ENCODE results near the gene ACSM6. TPM values are rescaled to one million over a fixed set of nuclear protein-coding genes. Genes with fewer than 3 reads are reported as not detected.

ACSM6 gene
- total RNA-seq, 5 donors from 2014 or later (not counting 1 experiment from before 2014, with no cell fraction given): not detected

DNA sequence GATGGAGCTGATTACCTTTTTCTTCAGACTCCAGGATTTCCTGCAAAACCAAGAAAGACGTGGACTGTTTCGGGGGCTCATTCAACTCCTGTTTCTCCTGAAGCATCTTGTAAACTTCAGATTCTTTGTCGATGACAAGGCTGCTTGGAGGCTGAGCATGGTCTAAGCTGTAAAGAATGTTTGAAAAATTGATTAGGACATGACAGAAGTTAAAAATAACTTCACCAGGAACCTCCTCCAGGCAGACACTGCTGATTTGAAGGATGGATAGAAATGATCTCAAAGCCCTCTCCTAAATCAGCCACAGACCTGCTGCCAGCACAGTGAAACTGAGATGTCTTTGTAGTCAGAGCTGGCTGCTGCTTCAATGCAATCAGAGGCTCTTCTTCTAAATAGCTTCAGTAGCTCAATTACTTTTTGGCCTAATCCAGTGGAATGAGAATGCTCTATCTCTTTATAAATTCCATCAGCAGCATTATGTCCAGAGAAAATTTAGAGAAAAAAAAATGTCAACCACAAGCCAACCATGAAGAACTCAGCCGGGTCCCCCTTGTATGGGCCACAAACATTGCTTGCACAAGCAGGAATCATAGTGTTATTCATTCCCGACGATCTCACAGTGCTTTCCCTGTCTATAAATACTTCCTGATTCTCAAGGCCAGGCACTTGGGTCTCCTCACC lies 53.3 kb downstream of the ACSM6 start:
- Mint-ChIP-seq H3K9me3 (no peaks in the 10 kb centered on the region), H3K27me3 (peaks cover 11 to 25% of the 10 kb centered on the region in 2 donors), H3K4me1 (no peaks in the 10 kb centered on the region), H3K27ac (no peak overlapping the region), H3K36me3 (no peaks in the 10 kb centered on the region), H3K4me3 (no peak overlapping the region)
- DNase-seq (no peak), ATAC-seq (replicated peaks in 1 of 4) (no peak)
- Histone ChIP-seq H3K27me3 (replicated peaks in 1 of 2; ENCODE audit: control insufficient read depth in 2 of 2, extremely low read depth in 1 of 2, insufficient read depth in 2 of 2, low read length in 1 of 2) (peaks cover 0 to 17% of the 10 kb centered on the region in 2 experiments), H3K4me1 (ENCODE audit: control insufficient read depth in 1 of 2, extremely low read depth in 1 of 2, insufficient read depth in 2 of 2, low read length in 2 of 2) (no peaks in the 10 kb centered on the region), H3K36me3 (ENCODE audit: control insufficient read depth in 2 of 2, extremely low read depth in 1 of 2, insufficient read depth in 1 of 2, low read length in 1 of 2) (no peaks in the 10 kb centered on the region), H3K4me3 (ENCODE audit: control insufficient read depth in 1 of 2, extremely low read depth in 1 of 2, low read length in 1 of 2) (no peak overlapping the region), H3K9me3 (no peaks in the 10 kb centered on the region), H3K27ac (ENCODE audit: low read length) (no peak overlapping the region)
- CTCF ChIA-PET: interaction anchor here (0.5 to 3.1 kb wide), 10 partner anchors 11 to 1926 kb away, joined by 3 to 33 read pairs (median 3); no protein-coding TSS in a partner anchor
- POLR2A ChIA-PET: no interaction called here
- 97% methylated on average over 5 of the region's 6 CpGs for WGBS (ENCODE audit: insufficient coverage)

DNA sequence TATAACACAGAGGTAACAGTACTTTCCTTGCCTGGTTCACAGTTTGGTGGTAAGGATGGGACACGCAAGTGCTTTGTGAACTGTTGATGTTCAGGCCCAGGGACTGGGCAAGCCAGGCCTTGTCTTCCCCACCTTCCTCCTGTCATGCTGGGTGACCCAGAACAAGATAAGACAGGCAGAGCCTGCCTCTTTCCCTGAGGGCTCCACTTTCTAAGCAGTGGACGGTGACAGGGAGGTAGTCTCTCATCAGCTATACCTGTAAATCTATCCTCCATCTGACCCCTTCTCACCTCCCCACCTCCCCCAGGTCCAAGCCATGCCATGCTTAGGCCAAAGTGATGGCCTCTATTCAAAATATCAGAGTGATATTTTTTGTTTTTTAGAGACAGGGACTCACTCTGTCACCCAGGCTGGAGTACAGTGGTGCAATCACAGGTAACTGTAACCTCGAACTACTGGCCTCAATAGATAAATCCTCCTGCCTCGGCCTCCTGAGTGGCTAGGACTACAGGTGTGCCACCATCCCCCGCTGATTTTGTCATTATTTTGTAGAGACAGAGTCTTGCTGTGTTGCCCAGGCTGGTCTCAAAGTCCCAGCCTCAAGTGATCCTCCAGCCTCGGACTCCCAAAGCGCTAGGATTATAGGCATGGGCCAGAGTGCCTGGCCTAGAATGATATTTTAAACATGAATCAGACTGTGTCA lies 54.0 kb downstream of the ACSM6 start:
- no peaks in the 10 kb centered on the region for H3K4me1 Mint-ChIP-seq
- no peaks in the 10 kb centered on the region for H3K36me3 ChIP-seq (ENCODE audit: control insufficient read depth in 2 of 2, extremely low read depth in 1 of 2, insufficient read depth in 1 of 2, low read length in 1 of 2)
- no peaks in the 10 kb centered on the region for H3K9me3 Mint-ChIP-seq
- H3K36me3 Mint-ChIP-seq: no peaks in the 10 kb centered on the region
- peaks cover 0 to 17% of the 10 kb centered on the region in 2 experiments for H3K27me3 ChIP-seq (replicated peaks in 1 of 2; ENCODE audit: control insufficient read depth in 2 of 2, extremely low read depth in 1 of 2, insufficient read depth in 2 of 2, low read length in 1 of 2)
- no peak overlapping the region for H3K4me3 ChIP-seq (ENCODE audit: control insufficient read depth in 1 of 2, extremely low read depth in 1 of 2, low read length in 1 of 2)
- no peak for ATAC-seq (replicated peaks in 1 of 4)
- H3K4me1 ChIP-seq (ENCODE audit: control insufficient read depth in 1 of 2, extremely low read depth in 1 of 2, insufficient read depth in 2 of 2, low read length in 2 of 2): no peaks in the 10 kb centered on the region
- 93% methylated on average over 3 of the region's 7 CpGs for WGBS (ENCODE audit: insufficient coverage)
- H3K9me3 ChIP-seq: no peaks in the 10 kb centered on the region
- ChIA-PET CTCF (interaction anchor here (0.7 to 3.1 kb wide), 4 partner anchors 28 to 116 kb away, joined by 3 to 33 read pairs (median 3); no protein-coding TSS in a partner anchor), POLR2A (no interaction called here)
- no peak for DNase-seq
- H3K27me3 Mint-ChIP-seq: peaks cover 11 to 32% of the 10 kb centered on the region in 2 donors
- no peak overlapping the region for H3K27ac ChIP-seq (ENCODE audit: low read length)
- no peak overlapping the region for H3K4me3 Mint-ChIP-seq
- H3K27ac Mint-ChIP-seq: no peak overlapping the region

DNA sequence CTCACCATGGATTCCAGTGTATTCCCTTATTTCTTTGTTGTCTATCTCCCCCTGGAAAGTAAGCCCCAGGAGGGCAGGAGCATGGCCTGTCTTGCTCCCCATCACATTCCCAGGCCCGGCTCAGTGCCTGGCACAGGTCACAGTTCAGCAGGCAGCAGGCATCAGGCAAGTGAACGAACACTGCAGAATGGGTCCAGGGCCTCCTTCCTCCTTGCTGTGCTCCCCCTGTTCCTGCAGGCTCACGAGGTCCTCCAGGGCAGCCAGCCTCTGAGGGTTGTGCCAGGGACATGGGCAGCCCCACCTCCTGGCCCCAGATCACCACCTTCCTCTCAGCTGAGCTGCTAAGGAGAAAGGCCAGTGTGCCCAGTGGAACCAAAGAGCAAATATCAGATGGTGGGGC lies 55.0 kb downstream of the ACSM6 start:
- Mint-ChIP-seq H3K27me3 (peaks cover 11 to 34% of the 10 kb centered on the region in 2 donors), H3K36me3 (no peaks in the 10 kb centered on the region), H3K4me3 (no peak overlapping the region), H3K9me3 (no peaks in the 10 kb centered on the region), H3K4me1 (no peaks in the 10 kb centered on the region), H3K27ac (no peak overlapping the region)
- Histone ChIP-seq H3K27ac (ENCODE audit: low read length) (no peak overlapping the region), H3K36me3 (ENCODE audit: control insufficient read depth in 2 of 2, extremely low read depth in 1 of 2, insufficient read depth in 1 of 2, low read length in 1 of 2) (no peaks in the 10 kb centered on the region), H3K9me3 (no peaks in the 10 kb centered on the region), H3K4me3 (ENCODE audit: control insufficient read depth in 1 of 2, extremely low read depth in 1 of 2, low read length in 1 of 2) (no peak overlapping the region), H3K4me1 (ENCODE audit: control insufficient read depth in 1 of 2, extremely low read depth in 1 of 2, insufficient read depth in 2 of 2, low read length in 2 of 2) (no peaks in the 10 kb centered on the region), H3K27me3 (replicated peaks in 1 of 2; ENCODE audit: control insufficient read depth in 2 of 2, extremely low read depth in 1 of 2, insufficient read depth in 2 of 2, low read length in 1 of 2) (peaks cover 0 to 17% of the 10 kb centered on the region in 2 experiments)
- ChIA-PET POLR2A (no interaction called here), CTCF (no interaction called here)
- no peak for DNase-seq
- ATAC-seq (replicated peaks in 1 of 4): no peak
- WGBS (ENCODE audit: insufficient coverage): 79% methylated on average over 3 of the region's 3 CpGs

DNA sequence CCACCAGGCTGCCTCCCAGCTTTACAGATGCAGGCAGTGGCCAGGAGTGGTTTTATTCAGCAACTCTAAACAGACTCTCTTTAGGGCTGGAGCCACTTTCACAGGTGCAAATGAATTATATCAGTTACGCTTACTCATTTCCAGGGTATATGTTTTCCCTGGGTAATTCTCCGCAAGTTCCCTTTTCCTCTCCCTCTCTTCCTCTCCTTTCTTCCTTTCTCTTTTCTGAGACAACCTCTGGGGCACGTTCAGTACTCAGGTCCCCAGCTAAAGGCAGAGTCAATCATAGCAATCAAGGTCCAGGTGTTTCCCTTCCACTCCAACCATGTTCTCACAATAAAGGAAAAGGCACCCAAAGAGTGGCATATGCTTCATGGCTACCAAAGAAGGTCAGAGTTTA lies 55.4 kb downstream of the ACSM6 start:
- no peaks in the 10 kb centered on the region for H3K9me3 ChIP-seq
- H3K4me1 Mint-ChIP-seq: no peaks in the 10 kb centered on the region
- no peak overlapping the region for H3K4me3 ChIP-seq (ENCODE audit: control insufficient read depth in 1 of 2, extremely low read depth in 1 of 2, low read length in 1 of 2)
- ATAC-seq (replicated peaks in 1 of 4) (no peak), DNase-seq (no peak)
- WGBS (ENCODE audit: insufficient coverage): no CpG with 5 or more reads among the region's 3 CpGs
- no peaks in the 10 kb centered on the region for H3K36me3 ChIP-seq (ENCODE audit: control insufficient read depth in 2 of 2, extremely low read depth in 1 of 2, insufficient read depth in 1 of 2, low read length in 1 of 2)
- no peak overlapping the region for H3K27ac ChIP-seq (ENCODE audit: low read length)
- no peak overlapping the region for H3K27ac Mint-ChIP-seq
- peaks cover 0 to 17% of the 10 kb centered on the region in 2 experiments for H3K27me3 ChIP-seq (replicated peaks in 1 of 2; ENCODE audit: control insufficient read depth in 2 of 2, extremely low read depth in 1 of 2, insufficient read depth in 2 of 2, low read length in 1 of 2)
- H3K4me1 ChIP-seq (ENCODE audit: control insufficient read depth in 1 of 2, extremely low read depth in 1 of 2, insufficient read depth in 2 of 2, low read length in 2 of 2): no peaks in the 10 kb centered on the region
- H3K4me3 Mint-ChIP-seq: no peak overlapping the region
- H3K27me3 Mint-ChIP-seq: peaks cover 11 to 34% of the 10 kb centered on the region in 2 donors
- ChIA-PET CTCF (no interaction called here), POLR2A (no interaction called here)
- H3K36me3 Mint-ChIP-seq: no peaks in the 10 kb centered on the region
- H3K9me3 Mint-ChIP-seq: no peaks in the 10 kb centered on the region

DNA sequence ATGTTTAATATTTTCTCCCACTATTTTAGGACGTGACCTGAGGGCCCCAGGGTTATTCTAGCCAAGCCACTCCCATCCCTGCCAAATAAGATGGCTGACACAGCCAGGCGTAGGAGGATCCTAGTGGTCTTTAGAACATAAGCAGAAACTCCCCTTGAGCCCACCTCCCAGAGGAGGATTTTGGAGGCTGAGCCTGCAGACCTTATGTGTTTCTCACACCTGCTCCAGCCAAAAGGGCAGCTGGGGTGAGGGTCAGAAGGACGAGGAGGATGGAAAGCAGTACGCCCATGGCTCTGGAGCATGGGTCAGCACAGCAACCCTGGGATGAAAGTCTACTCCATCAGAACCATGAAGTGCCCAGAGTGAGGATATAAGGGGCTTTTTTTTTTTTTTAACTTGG lies 56.8 kb downstream of the ACSM6 start:
- no peaks in the 10 kb centered on the region for H3K36me3 Mint-ChIP-seq
- peaks cover 8 to 29% of the 10 kb centered on the region in 2 donors for H3K27me3 Mint-ChIP-seq
- no peaks in the 10 kb centered on the region for H3K4me1 ChIP-seq (ENCODE audit: control insufficient read depth in 1 of 2, extremely low read depth in 1 of 2, insufficient read depth in 2 of 2, low read length in 2 of 2)
- H3K36me3 ChIP-seq (ENCODE audit: control insufficient read depth in 2 of 2, extremely low read depth in 1 of 2, insufficient read depth in 1 of 2, low read length in 1 of 2): no peaks in the 10 kb centered on the region
- ChIA-PET POLR2A (no interaction called here), CTCF (interaction anchor here (0.6 to 0.8 kb wide), 2 partner anchors 8 to 26 kb away, joined by 4 to 5 read pairs; no protein-coding TSS in a partner anchor)
- peaks cover 0 to 15% of the 10 kb centered on the region in 2 experiments for H3K27me3 ChIP-seq (replicated peaks in 1 of 2; ENCODE audit: control insufficient read depth in 2 of 2, extremely low read depth in 1 of 2, insufficient read depth in 2 of 2, low read length in 1 of 2)
- H3K4me3 ChIP-seq (ENCODE audit: control insufficient read depth in 1 of 2, extremely low read depth in 1 of 2, low read length in 1 of 2): no peak overlapping the region
- ATAC-seq (replicated peaks in 1 of 4) (no peak), DNase-seq (no peak)
- WGBS (ENCODE audit: insufficient coverage): no CpG with 5 or more reads among the region's 4 CpGs
- H3K4me3 Mint-ChIP-seq: no peak overlapping the region
- no peaks in the 10 kb centered on the region for H3K4me1 Mint-ChIP-seq
- H3K27ac ChIP-seq (ENCODE audit: low read length): no peak overlapping the region
- no peak overlapping the region for H3K27ac Mint-ChIP-seq
- no peaks in the 10 kb centered on the region for H3K9me3 ChIP-seq
- peaks cover 0 to 4% (median 0%) of the 10 kb centered on the region in 3 donors for H3K9me3 Mint-ChIP-seq

DNA sequence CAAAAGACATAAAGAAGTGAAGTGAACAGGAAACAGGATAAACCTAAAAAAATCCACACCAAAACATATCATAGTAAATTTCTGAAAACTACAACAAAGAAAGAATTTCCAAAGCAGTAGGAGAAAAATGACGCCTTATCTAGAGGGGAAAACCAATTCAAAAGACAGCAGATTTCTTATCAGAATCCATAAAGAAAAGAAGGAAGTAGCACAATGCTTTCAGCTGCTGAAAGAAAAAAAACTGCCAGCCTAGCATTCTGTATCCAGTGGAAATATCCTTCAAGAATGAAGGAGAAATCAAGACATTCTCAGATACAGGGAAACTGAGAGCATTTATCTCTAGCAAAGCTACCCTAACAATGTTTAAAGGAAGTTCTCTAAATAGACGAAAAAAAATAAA lies 59.0 kb downstream of the ACSM6 start:
- Mint-ChIP-seq H3K36me3 (no peaks in the 10 kb centered on the region), H3K4me3 (no peak overlapping the region), H3K4me1 (no peaks in the 10 kb centered on the region), H3K27ac (no peak overlapping the region), H3K27me3 (peaks cover 8 to 26% of the 10 kb centered on the region in 2 donors), H3K9me3 (peaks cover 0 to 8% (median 0%) of the 10 kb centered on the region in 3 donors)
- H3K9me3 ChIP-seq: no peaks in the 10 kb centered on the region
- ChIA-PET CTCF (no interaction called here), POLR2A (no interaction called here)
- DNase-seq: no peak
- H3K27ac ChIP-seq (ENCODE audit: low read length): no peak overlapping the region
- peaks cover 0 to 12% of the 10 kb centered on the region in 2 experiments for H3K27me3 ChIP-seq (replicated peaks in 1 of 2; ENCODE audit: control insufficient read depth in 2 of 2, extremely low read depth in 1 of 2, insufficient read depth in 2 of 2, low read length in 1 of 2)
- H3K4me3 ChIP-seq (ENCODE audit: control insufficient read depth in 1 of 2, extremely low read depth in 1 of 2, low read length in 1 of 2): no peak overlapping the region
- ATAC-seq (replicated peaks in 1 of 4): no peak
- WGBS (ENCODE audit: insufficient coverage): no CpG with 5 or more reads among the region's 2 CpGs
- H3K4me1 ChIP-seq (ENCODE audit: control insufficient read depth in 1 of 2, extremely low read depth in 1 of 2, insufficient read depth in 2 of 2, low read length in 2 of 2): no peaks in the 10 kb centered on the region
- H3K36me3 ChIP-seq (ENCODE audit: control insufficient read depth in 2 of 2, extremely low read depth in 1 of 2, insufficient read depth in 1 of 2, low read length in 1 of 2): no peaks in the 10 kb centered on the region
